SU-DHL-6 (cell line): ENCODE measurements around the gene NAPG.

Source experiments
- EZH2phosphoT487 ChIP-seq: fragments of 200-600 bp; sonication (generic), shearing (Covaris generic); conservative IDR thresholded peaks from 2 replicates; pipeline ENCODE4 v1.6.1; 2018; ENCODE audit warnings: mild to moderate bottlenecking, antibody characterized with exemption, low read length, moderate library complexity, mixed read lengths
- TF ChIP-seq, protein P1 (sequence below): fragments of 200-600 bp; sonication (generic); IDR thresholded peaks from one replicate; pipeline ENCODE4 v1.5.1; 2017; ENCODE audit warnings: antibody characterized with exemption, mild to moderate bottlenecking, low read length, moderate library complexity; ENCODE audit not compliant: insufficient read depth, poor library complexity, severe bottlenecking

DNA sequence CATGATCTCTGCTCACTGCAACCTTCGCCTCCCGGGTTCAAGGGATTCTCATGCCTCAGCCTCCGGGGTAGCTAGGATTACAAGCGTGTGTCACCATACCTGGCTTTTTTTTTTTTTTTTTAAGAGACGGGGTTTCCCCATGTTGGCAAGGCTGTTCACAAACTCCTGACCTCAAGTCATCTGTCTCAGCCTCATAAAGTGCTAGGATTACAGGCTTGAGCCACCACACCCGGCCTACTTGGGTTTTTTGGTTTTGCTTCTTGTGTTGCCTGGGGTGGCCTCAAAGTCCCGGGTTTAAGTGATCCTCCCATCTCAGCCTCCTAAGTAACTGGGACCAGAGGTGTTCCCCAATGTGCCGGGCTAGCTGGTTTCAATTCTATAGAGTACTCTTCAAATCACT lies 64.6 kb downstream of the NAPG start:
- TF ChIP-seq, protein P1, sequence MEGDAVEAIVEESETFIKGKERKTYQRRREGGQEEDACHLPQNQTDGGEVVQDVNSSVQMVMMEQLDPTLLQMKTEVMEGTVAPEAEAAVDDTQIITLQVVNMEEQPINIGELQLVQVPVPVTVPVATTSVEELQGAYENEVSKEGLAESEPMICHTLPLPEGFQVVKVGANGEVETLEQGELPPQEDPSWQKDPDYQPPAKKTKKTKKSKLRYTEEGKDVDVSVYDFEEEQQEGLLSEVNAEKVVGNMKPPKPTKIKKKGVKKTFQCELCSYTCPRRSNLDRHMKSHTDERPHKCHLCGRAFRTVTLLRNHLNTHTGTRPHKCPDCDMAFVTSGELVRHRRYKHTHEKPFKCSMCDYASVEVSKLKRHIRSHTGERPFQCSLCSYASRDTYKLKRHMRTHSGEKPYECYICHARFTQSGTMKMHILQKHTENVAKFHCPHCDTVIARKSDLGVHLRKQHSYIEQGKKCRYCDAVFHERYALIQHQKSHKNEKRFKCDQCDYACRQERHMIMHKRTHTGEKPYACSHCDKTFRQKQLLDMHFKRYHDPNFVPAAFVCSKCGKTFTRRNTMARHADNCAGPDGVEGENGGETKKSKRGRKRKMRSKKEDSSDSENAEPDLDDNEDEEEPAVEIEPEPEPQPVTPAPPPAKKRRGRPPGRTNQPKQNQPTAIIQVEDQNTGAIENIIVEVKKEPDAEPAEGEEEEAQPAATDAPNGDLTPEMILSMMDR: no peak
- TF ChIP-seq EZH2phosphoT487: no peak
